ENCODE measurements around the gene GABRG3.

GABRG3 gene

GRCh38 chr15:27481768-27482167, 510.8 kb downstream of the GABRG3 start:
- DNase-seq, result no peak

- DNase-seq, result no peak
Observed at GRCh38 chr15:27482287-27482686, 511.3 kb downstream of the GABRG3 start.

GRCh38 chr15:27483124-27483523, 512.1 kb downstream of the GABRG3 start:
- DNase-seq, result no peak

GRCh38 chr15:27485265-27485664, 514.3 kb downstream of the GABRG3 start:
- DNase-seq, result no peak

GRCh38 chr15:27486051-27486450, 515.1 kb downstream of the GABRG3 start:
- DNase-seq, result peak; percentile 58

GRCh38 chr15:27486683-27487647, 516.0 kb downstream of the GABRG3 start:
- no peak for DNase-seq

GRCh38 chr15:27487846-27488245, 516.9 kb downstream of the GABRG3 start:
- no peak for DNase-seq

- no peak for DNase-seq
Observed at GRCh38 chr15:27490867-27491595, 520.0 kb downstream of the GABRG3 start.

- DNase-seq, result no peak
Observed at GRCh38 chr15:27491666-27492621, 521.0 kb downstream of the GABRG3 start.

- no peak for DNase-seq
Observed at GRCh38 chr15:27495963-27496459, 525.0 kb downstream of the GABRG3 start.

- DNase-seq, result no peak
Observed at GRCh38 chr15:27498700-27499099, 527.7 kb downstream of the GABRG3 start.

- no peak for DNase-seq
Observed at GRCh38 chr15:27499191-27499590, 528.2 kb downstream of the GABRG3 start.

- no peak for DNase-seq
Observed at GRCh38 chr15:27499719-27500118, 528.7 kb downstream of the GABRG3 start.

- no peak for DNase-seq
Observed at GRCh38 chr15:27500206-27500605, 529.2 kb downstream of the GABRG3 start.

GRCh38 chr15:27506752-27507151, 535.8 kb downstream of the GABRG3 start:
- DNase-seq, result no peak

- no peak for DNase-seq
Observed at GRCh38 chr15:27509014-27509413, 538.0 kb downstream of the GABRG3 start.

GRCh38 chr15:27512281-27513001, 541.5 kb downstream of the GABRG3 start:
- no peak for DNase-seq

- DNase-seq, result no peak
Observed at GRCh38 chr15:27514526-27514925, 543.5 kb downstream of the GABRG3 start.

GRCh38 chr15:27527490-27528067, 556.6 kb downstream of the GABRG3 start:
- DNase-seq, result peak; percentile 1

GRCh38 chr15:27529399-27529798, 558.4 kb downstream of the GABRG3 start:
- DNase-seq, result no peak

- no peak for DNase-seq
Observed at GRCh38 chr15:27530994-27531393, 560.0 kb downstream of the GABRG3 start.

Data from NCI-H526 treated with DMSO at 0.1 percent for 48 hours (cell line).